Esophagus squamous epithelium (tissue), 4 donors: ENCODE data around the gene MATCAP1.
A peak's percentile ranks its signal among the peaks of the same experiment; 100 is the strongest.

Experiments used
- CTCF ChIP-seq, 6 experiments: fragments of 450-650 bp in 4 of 6; fragments of 200-600 bp in 2 of 6; sonication (generic) in 2 of 6; IDR thresholded peaks; one replicate each; pipeline ENCODE4 v1.5.1; 2016 to 2019; ENCODE audit warnings: antibody characterized with exemption in 6 of 6, mild to moderate bottlenecking in 4 of 6, moderate library complexity in 4 of 6
- POLR2A ChIP-seq, 4 donors: fragments of 450-650 bp; IDR thresholded peaks; one replicate each; pipeline ENCODE4 v1.6.1; 2017; ENCODE audit warnings: antibody characterized with exemption in 4 of 4, mild to moderate bottlenecking in 4 of 4, moderate library complexity in 3 of 4

- no peak for TF ChIP-seq POLR2A (IDR thresholded peaks at IDR 0.05)
- peak in 2 of 6 experiments; percentile 2 to 5 for TF ChIP-seq CTCF (IDR thresholded peaks at IDR 0.05)
These were observed 16.0 kb upstream of the MATCAP1 start for GRCh38 chr16:67199808-67200198.
